PFSK-1 (cell line): Measurements from ENCODE around the gene STK40.

Experiments
- FOXP2 ChIP-seq: optimal IDR thresholded peaks from 2 replicates; pipeline ENCODE3; 2011; ENCODE audit warnings: borderline replicate concordance, control low read depth, inconsistent platforms; ENCODE audit not compliant: insufficient read depth; ENCODE audit errors: extremely low read length, extremely low read depth
- POLR2AphosphoS5 ChIP-seq: IDR thresholded peaks from 2 replicates; pipeline ENCODE4 v1.6.1; 2012; ENCODE audit warnings: low read depth, mild to moderate bottlenecking, control low read depth, low read length, moderate library complexity
- REST ChIP-seq, 2 experiments: IDR thresholded peaks; 2 replicates each; pipeline versions ENCODE4 v1.6.1 to v1.8.0; 2011 to 2012; ENCODE audit warnings: low read depth in 2 of 2, low read length in 2 of 2, control low read depth in 1 of 2, inconsistent platforms in 1 of 2, mild to moderate bottlenecking in 1 of 2, moderate library complexity in 1 of 2; ENCODE audit not compliant: insufficient read depth in 1 of 2
- SIN3A ChIP-seq: IDR thresholded peaks from 2 replicates; pipeline ENCODE4 v1.6.1; 2012; ENCODE audit warnings: mild to moderate bottlenecking, low read length, moderate library complexity, borderline replicate concordance; ENCODE audit not compliant: insufficient read depth
- TAF1 ChIP-seq: IDR thresholded peaks from 2 replicates; pipeline ENCODE4 v1.6.1; 2012; ENCODE audit warnings: low read length, control low read depth, borderline replicate concordance; ENCODE audit not compliant: insufficient read depth

STK40 gene

GRCh38 chr1:36327421-36328087 lies 58.2 kb downstream of the STK40 start:
- TF ChIP-seq POLR2AphosphoS5 = no peak
- TF ChIP-seq SIN3A = no peak
- no peak for TF ChIP-seq TAF1
- no peak for TF ChIP-seq FOXP2
- no peak for TF ChIP-seq REST (IDR thresholded peaks at IDR 0.05; ENCODE audit: insufficient read depth in 1 of 2, low read depth in 2 of 2, low read length in 2 of 2)

- TF ChIP-seq FOXP2 (no peak), POLR2AphosphoS5 (no peak), TAF1 (no peak), REST (IDR thresholded peaks at IDR 0.05; ENCODE audit: insufficient read depth in 1 of 2, low read depth in 2 of 2, low read length in 2 of 2) (no peak), SIN3A (no peak)
These were observed 59.2 kb downstream of the STK40 start for GRCh38 chr1:36326499-36326898.

DNA sequence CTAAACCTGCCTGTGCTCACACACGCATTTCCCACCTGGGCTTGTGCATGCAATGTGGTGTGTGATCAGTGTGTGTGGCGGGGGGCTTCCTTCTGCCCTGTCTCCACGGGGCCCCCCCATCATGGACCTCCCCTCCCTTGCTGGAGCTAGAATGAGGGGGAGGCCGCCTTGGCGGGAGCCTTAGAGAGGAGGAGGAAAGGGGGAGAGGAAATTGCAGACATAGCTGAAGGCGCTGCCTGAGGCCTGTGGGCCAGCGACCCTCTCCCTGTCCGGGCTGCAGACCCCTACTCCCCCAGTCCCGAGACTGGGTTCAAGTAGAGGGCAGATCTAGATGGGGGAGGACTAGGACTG lies 61.4 kb downstream of the STK40 start:
- TF ChIP-seq REST (IDR thresholded peaks at IDR 0.05; ENCODE audit: insufficient read depth in 1 of 2, low read depth in 2 of 2, low read length in 2 of 2) = no peak
- no peak for TF ChIP-seq POLR2AphosphoS5
- no peak for TF ChIP-seq TAF1
- no peak for TF ChIP-seq SIN3A
- TF ChIP-seq FOXP2 = no peak

- TF ChIP-seq REST (IDR thresholded peaks at IDR 0.05; ENCODE audit: insufficient read depth in 1 of 2, low read depth in 2 of 2, low read length in 2 of 2) (no peak), FOXP2 (no peak), TAF1 (no peak; the same call in 1 of the 2 replicates), POLR2AphosphoS5 (no peak; the same call in 1 of the 2 replicates), SIN3A (peak; percentile 81; the same call in 1 of the 2 replicates)
These were observed 61.9 kb downstream of the STK40 start, which contains the start of gene EVA1B for GRCh38 chr1:36323636-36324352. EVA1B (minus strand) TSS chr1:36323645; CDS start chr1:36323037, 608 bp downstream.
